ENCODE results near the gene MACROD1.

DNA sequence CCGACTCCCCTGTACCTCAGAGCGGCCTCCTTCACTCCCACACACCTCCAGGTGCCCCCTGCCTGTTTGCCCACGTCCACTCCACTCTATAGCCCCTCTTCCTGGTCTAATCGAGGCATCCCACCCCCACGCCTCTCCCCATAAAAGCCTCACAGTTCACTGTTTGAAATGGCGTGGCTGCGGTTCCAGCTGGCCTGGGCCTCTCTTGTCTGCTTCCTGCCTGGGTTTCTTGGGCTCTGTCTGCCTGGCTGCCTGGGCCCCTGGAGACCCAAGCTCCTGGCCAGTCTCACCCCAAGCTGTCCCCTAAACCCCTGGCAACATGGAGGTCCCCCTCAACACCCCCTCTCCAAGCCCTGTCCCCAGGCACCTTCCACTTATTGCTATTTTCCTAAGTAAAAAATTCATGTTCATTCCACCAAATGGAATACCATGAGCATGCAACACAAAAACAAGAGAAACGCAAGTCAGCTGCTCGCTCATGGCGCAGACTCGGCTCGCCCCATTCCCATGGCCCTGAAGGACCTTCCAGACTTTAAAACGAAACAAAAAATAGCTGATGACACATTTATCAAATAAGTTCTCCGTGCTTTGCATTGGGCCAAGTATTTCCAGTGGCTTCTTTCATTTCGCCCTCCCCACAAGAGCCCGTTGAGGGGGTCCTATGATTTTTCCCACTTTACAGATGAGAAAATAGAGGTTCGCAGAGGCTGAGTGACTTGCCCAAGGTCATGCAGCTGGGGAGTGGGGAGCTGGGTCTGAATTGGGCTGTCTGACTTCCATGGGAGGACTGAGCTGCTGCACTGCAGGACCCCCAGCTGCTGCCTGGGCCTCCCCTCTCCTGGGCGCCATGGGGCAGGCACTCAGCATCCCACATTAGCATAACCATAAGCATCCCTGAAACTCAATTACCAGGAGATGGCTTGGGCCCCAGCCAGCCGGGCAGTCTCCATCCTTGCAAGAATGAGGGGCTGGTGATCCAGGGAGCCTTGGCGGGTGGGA, 141.9 kb downstream of the MACROD1 start:
- TF ChIP-seq CTCF (IDR thresholded peaks at IDR 0.05), result no peak
- TF ChIP-seq EZH2 (IDR thresholded peaks at IDR 0.05; ENCODE audit: borderline replicate concordance, insufficient read depth, low read depth, low read length, poor library complexity, severe bottlenecking), result no peak

Data from B cell (primary cell).